PC-9 (cell line): ENCODE results near the gene ADARB2.
"Not testable (repeated sequence)": the region's sequence is repeated elsewhere in the genome, so short reads cannot be mapped to it uniquely, and the experiment has no call there.

Experiments used
- CTCF ChIP-seq: fragments of 200-600 bp; sonication (generic); conservative IDR thresholded peaks from 2 replicates; pipeline ENCODE4 v1.6.1; 2017; ENCODE audit warnings: mixed run types, antibody characterized with exemption, mild to moderate bottlenecking, moderate library complexity
- EZH2 ChIP-seq: fragments of 200-600 bp; sonication (generic); IDR thresholded peaks from 2 replicates; pipeline ENCODE4 v1.8.0; 2017; ENCODE audit warnings: antibody characterized with exemption, low read depth

- not testable (repeated sequence) for TF ChIP-seq CTCF, EZH2
Measured at GRCh38 chr10:1352296-1352695, 385.0 kb downstream of the ADARB2 start.
